Activated CD4-positive, alpha-beta T cell treated with anti-CD3 and anti-CD28 coated beads, Interleukin-2, amount 50 U/mL, for 16 hours (primary cell): ENCODE results near the gene ARHGEF37.
"Not testable (repeated sequence)": the region's sequence is repeated elsewhere in the genome, so short reads cannot be mapped to it uniquely, and the experiment has no call there.

Source experiments
- DNase-seq: peaks from one replicate; pipeline ENCODE4 v3.0.0-alpha.2; 2020

Gene ARHGEF37

GRCh38 chr5:149564542-149565140 is 16.7 kb upstream of the ARHGEF37 start:
- peak; percentile 73 for DNase-seq

GRCh38 chr5:149567226-149567625 is 14.1 kb upstream of the ARHGEF37 start:
- DNase-seq: no peak

- no peak for DNase-seq
These were observed 9.1 kb upstream of the ARHGEF37 start for GRCh38 chr5:149572170-149572569.

GRCh38 chr5:149572576-149573231 is 8.6 kb upstream of the ARHGEF37 start:
- no peak for DNase-seq

GRCh38 chr5:149575131-149575530 is 6.2 kb upstream of the ARHGEF37 start:
- DNase-seq: no peak

DNA sequence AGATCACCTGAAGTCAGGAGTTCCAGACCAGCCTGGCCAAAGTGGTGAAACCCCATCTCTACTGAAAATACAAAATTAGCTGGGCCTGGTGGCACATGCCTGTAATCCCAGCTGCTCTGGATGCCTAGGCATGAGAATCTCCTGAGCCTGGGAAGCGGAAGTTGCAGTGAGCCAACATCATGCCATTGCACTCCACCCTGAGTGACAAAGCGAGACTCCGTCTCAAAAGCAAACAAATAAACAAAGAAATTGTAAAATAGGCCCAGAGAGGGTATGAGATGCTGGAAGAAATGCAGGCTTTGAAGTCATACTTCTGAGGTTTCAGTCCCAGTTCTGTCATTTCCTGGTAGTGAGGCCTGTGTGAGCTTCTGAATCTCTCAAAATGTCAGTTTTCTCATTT is 5.3 kb upstream of the ARHGEF37 start:
- peak; percentile 29 for DNase-seq

- DNase-seq: no peak
These were observed 2.4 kb upstream of the ARHGEF37 start for GRCh38 chr5:149578896-149579295.

GRCh38 chr5:149580808-149581191 is 498 bp upstream of the ARHGEF37 start:
- no peak for DNase-seq

- DNase-seq: no peak
These were observed 852 bp downstream of the ARHGEF37 start for GRCh38 chr5:149581931-149582768.

GRCh38 chr5:149583394-149583793 is 2.1 kb downstream of the ARHGEF37 start:
- no peak for DNase-seq

DNA sequence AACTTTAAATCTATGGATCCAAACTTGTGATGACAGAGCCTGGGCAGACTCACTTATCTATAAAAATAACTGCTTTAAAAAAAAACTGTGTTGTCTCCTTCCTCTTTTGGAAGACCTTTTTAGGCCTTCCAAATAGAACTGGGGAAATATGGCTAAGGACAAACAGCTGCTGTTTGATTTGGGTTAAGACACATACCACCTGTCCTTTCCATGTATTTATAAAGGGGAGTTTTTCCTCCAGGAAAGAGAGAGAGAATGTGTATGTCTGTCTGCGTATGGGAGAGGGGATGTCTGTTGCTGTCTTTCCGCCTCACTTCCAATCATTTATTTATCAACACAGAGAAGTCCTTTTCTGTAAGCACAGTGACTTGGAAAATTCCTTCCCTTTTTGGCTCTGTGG is 2.8 kb downstream of the ARHGEF37 start:
- DNase-seq: no peak

- DNase-seq: no peak
These were observed 4.6 kb downstream of the ARHGEF37 start for GRCh38 chr5:149585910-149586309.

DNA sequence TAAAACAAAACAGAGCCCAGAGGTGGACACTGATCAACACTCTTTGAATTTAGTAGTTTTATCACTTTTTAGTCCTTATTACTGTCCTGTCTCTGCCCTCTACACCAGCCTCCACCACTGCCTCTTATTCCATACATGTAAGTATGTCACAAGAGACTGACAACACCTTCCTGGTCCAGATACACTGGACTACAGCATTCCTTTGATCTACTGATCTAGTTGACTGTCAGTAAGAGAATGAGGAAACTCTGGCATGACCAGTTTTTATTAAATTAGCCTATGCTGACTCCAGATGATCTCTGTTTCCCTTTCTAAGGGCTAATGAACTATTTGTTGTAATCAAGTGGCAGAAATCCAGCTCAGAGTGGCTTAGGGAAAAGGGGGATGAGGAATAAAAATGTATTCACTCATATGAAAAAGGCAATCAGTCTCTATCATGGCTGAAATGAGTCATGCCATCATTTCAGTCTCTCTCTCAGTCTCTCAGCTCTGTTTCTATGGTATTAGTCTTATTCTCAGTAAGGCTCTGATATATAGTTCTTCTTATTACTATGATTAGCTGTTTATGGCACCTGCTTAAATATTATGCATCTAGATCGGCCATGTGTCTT is 5.5 kb downstream of the ARHGEF37 start:
- peak; percentile 47 for DNase-seq

DNA sequence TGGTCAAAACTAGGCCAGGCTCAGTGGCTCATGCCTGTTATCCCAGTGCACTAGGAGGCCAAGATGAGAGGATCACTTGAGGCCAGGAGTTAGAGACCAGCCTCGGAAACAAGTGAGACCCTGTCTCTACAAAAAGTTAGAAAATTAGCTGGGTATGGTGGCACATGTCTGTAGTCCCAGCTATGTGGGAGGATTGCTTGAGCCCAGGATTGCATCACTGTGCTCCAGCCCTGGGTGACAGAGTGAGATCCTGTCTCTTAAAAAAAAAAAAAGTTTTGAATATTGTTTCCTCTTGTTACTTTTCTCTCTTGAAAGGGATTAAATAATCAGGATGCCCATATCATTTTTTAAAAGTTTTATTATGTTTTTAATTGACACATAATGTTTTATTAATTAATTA is 7.6 kb downstream of the ARHGEF37 start:
- no peak for DNase-seq

- DNase-seq: no peak
These were observed 12.1 kb downstream of the ARHGEF37 start for GRCh38 chr5:149593370-149593769.

DNA sequence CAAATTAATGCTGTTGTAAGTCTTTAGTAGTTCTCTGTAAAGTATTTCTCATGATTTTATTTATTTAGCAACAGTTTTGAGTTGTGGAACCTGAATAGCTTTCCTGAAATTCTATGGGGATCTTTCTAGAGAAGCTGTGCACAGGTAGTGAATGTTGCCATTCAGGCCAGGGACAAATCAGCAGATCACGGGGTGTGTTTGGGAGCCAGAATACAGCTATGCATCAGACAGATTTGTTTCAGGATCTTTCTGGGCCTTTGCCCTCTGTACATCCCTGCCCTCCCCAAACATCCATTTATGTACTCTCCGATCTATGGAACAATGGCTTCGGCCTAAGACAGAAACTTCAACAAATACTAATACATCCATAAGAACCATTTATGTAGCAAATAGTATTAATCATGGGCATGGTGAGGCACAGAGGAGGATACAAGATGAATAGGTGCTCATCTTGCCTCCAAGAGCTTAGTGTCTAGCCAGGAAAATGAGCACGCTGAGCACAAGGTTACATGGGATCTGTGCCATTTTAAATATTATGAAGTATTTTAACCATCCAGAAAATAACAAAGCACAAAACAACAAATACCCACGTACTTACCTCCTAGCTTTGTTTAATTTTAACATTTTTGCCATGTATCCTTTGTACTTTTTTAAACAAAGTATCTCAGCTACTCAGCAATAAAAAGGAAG is 13.1 kb downstream of the ARHGEF37 start:
- no peak for DNase-seq

GRCh38 chr5:149595105-149595504 is 13.8 kb downstream of the ARHGEF37 start:
- DNase-seq: not testable (repeated sequence)

DNA sequence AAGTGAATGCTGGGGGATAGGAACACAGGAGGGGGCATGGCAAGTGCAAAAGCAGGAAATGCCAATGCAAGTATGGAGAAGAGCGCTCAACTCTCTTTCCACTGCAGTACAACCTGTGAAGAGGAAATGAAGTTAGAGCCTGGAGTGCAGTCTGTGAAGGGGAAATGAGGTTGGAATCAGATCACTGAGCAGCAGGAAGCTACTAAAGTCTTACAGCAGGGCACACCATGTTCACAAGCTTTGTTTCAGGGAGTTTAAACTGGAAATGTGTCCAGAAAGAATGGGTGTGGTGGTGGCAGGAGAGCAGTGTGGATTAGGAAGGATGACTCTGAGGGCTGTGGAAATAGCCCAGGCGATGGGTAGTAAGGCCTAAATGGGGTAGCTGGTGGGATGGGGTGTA is 15.4 kb downstream of the ARHGEF37 start:
- DNase-seq: no peak

- DNase-seq: no peak
These were observed 16.3 kb downstream of the ARHGEF37 start for GRCh38 chr5:149597618-149598017.

DNA sequence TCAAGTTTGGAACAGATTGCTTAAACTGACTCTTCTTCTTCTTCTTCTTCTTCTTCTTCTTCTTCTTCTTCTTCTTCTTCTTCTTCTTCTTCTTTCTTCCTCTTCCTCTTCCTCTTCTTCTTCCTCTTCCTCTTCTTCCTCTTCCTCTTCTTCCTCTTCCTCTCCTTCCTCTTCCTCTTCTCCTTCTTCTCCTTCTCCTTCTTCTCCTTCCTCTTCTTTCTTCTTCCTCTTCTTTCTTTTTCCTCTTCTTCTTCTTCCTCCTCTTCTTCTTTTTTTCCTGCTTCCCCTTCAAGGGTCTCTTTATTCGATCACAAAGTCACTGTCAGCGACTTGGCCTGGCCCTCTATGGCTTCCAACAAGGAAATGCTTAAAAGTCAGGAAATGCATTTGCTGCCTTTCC is 16.9 kb downstream of the ARHGEF37 start:
- not testable (repeated sequence) for DNase-seq

DNA sequence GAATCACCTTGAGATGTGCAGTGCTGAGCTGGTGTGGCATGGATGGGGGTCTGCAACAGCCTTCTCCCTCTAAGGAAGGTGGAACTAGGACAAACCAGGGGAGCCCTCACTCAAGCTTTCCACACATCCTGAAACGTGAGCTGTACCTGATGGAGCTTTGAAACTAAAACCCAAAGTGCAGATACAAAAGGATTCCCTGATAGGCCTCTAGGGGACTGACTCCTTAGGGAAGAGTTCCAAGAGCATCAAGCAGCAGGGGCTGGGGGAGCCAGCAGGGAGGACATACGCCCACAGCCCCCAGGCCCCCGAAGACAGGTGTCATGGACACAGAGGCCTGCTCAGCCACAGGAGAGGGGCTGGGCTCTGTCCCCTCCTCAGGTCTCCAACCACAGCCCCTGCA is 17.7 kb downstream of the ARHGEF37 start:
- no peak for DNase-seq

- no peak for DNase-seq
These were observed 18.1 kb downstream of the ARHGEF37 start for GRCh38 chr5:149599375-149599774.

GRCh38 chr5:149600932-149601331 is 19.6 kb downstream of the ARHGEF37 start:
- DNase-seq: no peak
